Lower lobe of right lung (tissue), 2 donors: ENCODE measurements around the gene CHCT1. TPM values are rescaled to one million over a fixed set of nuclear protein-coding genes. Genes with fewer than 3 reads are reported as not detected.
A peak's percentile ranks its signal among the peaks of the same experiment; 100 is the strongest.

Source experiments
- ATAC-seq, 2 donors: fragments of 200-7000 bp; cut with Tn5 transposase; one replicate each; pipeline ENCODE4 v1.9.1; 2020 to 2022; ENCODE audit warnings: mild to moderate bottlenecking in 2 of 2, moderate library complexity in 2 of 2
- DNase-seq: peaks from one replicate; pipeline ENCODE4 v3.0.0-alpha.2; 2020
- H3K27ac ChIP-seq: fragments of 200-600 bp; one replicate; pipeline ENCODE4 v1.8.0; 2022
- H3K27me3 ChIP-seq: fragments of 200-600 bp; one replicate; pipeline ENCODE4 v1.8.0; 2022; ENCODE audit warnings: low read depth
- H3K36me3 ChIP-seq: fragments of 200-600 bp; one replicate; pipeline ENCODE4 v1.8.0; 2022; ENCODE audit warnings: mild to moderate bottlenecking
- H3K4me1 ChIP-seq: fragments of 200-600 bp; one replicate; pipeline ENCODE4 v1.8.0; 2022
- H3K4me3 ChIP-seq: fragments of 200-600 bp; one replicate; pipeline ENCODE4 v1.8.0; 2022; ENCODE audit warnings: mild to moderate bottlenecking
- H3K9me3 ChIP-seq: fragments of 200-600 bp; one replicate; pipeline ENCODE4 v1.8.0; 2022
- intact Hi-C: fragments of 100-400 bp; cut with DNase I; formaldehyde crosslinking; loops from one replicate; pipeline ENCODE4 v1.11.0; 2022
- total RNA-seq: library from RNA; stranded (reverse); fragmentation: NEBNext Ultra II Directional; extraction: Animal tissue kit (Norgen Biotek cat#: 25700); gene quantifications from one replicate; pipeline ENCODE4 v1.2.1, GENCODE V29; 2021
- TF ChIP-seq, protein P1 (sequence below): fragments of 200-600 bp; IDR thresholded peaks from one replicate; pipeline ENCODE4 v1.8.0; 2022; ENCODE audit warnings: antibody characterized with exemption, mild to moderate bottlenecking
- donor health status: DM: no; HTN: yes; CAD: no; lungs with severe emphysema.

The CHCT1 gene
- total RNA-seq, 1 donor from 2014 or later, result not detected

DNA sequence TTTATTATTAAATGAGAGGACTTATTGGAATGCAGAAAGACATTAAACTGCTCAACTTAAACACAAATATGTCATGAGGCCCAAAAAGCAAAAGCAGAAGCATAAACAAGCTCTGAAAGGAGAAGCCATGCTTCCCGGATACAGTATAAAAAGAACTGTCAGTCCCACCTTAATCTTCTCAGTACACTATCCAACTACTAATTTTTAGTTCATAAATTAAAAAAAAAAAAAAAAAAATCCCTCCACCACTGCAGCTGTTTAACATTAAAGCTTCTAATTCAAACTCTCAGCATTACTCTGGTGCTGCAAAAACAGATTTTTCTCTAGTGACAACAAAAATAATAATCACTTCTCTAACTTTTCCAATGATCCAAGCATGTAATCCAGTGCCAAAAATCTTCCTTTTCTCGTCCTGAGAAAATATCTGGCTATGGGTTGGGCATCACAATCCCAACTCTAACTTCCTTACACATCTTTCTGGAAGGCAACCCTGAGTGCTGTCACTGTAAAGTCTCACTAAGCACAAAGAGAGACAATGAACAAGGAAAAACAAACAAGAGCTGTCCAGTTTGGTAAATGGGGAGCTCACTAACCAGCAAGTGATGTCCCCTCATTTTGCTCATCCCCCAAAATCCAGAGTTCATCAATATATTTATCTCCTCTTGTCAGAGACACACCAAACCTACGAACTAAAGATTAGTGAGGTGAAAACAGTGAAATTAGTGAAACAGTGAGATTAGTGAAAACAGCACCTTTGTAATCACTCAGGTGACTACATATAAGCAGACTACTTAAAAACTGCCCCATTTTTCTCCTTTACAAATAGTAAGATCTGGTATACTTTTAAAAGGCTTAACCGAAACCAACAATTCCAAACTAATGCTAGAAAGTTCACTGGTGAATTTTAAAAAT lies 35.9 kb upstream of the CHCT1 start:
- Histone ChIP-seq H3K36me3 (no peaks in the 10 kb centered on the region), H3K27me3 (no peaks in the 10 kb centered on the region), H3K27ac (no peak overlapping the region), H3K9me3 (no peaks in the 10 kb centered on the region), H3K4me1 (peaks cover 81% of the 10 kb centered on the region), H3K4me3 (no peak overlapping the region)
- intact Hi-C loops, result no loop called here
- ATAC-seq (no peak), DNase-seq (no peak)
- TF ChIP-seq, protein P1, sequence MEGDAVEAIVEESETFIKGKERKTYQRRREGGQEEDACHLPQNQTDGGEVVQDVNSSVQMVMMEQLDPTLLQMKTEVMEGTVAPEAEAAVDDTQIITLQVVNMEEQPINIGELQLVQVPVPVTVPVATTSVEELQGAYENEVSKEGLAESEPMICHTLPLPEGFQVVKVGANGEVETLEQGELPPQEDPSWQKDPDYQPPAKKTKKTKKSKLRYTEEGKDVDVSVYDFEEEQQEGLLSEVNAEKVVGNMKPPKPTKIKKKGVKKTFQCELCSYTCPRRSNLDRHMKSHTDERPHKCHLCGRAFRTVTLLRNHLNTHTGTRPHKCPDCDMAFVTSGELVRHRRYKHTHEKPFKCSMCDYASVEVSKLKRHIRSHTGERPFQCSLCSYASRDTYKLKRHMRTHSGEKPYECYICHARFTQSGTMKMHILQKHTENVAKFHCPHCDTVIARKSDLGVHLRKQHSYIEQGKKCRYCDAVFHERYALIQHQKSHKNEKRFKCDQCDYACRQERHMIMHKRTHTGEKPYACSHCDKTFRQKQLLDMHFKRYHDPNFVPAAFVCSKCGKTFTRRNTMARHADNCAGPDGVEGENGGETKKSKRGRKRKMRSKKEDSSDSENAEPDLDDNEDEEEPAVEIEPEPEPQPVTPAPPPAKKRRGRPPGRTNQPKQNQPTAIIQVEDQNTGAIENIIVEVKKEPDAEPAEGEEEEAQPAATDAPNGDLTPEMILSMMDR, result no peak

DNA sequence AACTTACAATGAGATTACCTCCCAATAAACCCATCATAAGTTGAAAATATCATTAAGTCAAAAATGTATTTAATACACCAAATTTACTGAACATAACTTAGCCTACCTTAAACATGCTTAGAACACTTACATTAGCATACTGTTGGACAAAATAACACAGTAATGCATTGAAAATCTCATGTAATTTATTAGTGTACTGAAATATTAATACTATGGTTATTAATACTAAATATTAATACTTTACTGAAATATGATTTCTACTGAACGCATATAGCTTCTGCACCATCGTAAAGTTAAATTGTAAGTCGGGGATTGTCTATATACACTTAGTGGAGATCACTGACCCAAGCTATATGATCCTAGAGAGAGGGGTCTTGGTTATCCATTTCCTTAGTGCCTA lies 34.6 kb upstream of the CHCT1 start:
- TF ChIP-seq, protein P1, result no peak
- ATAC-seq (no peak), DNase-seq (no peak)
- H3K36me3 ChIP-seq, result no peaks in the 10 kb centered on the region
- no peaks in the 10 kb centered on the region for H3K27me3 ChIP-seq
- intact Hi-C loops, result no loop called here
- no peaks in the 10 kb centered on the region for H3K9me3 ChIP-seq
- H3K4me1 ChIP-seq, result peaks cover 81% of the 10 kb centered on the region
- H3K27ac ChIP-seq, result no peak overlapping the region
- H3K4me3 ChIP-seq, result no peak overlapping the region

DNA sequence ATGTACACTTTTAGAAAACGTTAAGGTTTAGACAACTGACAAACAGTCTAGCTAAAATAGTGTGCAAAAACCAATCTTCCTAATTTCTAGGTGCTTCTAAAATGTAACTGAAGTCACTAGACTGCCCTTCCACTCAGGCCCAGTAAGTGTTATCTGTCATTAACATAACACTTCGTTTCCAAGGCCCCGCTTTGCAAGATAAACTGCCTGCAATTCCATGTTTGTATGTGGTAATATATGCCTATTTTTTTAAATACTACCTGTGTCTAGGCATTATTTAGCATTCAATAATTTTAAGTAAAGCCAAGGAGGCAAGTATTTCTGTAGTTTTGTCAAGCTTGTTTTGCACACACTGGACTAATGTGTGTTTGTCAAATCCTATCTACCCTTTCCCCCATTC lies 33.5 kb upstream of the CHCT1 start:
- TF ChIP-seq, protein P1, result no peak
- no peaks in the 10 kb centered on the region for H3K36me3 ChIP-seq
- peaks cover 84% of the 10 kb centered on the region for H3K4me1 ChIP-seq
- DNase-seq (no peak), ATAC-seq (no peak)
- intact Hi-C loops, result no loop called here
- H3K4me3 ChIP-seq, result no peak overlapping the region
- no peak overlapping the region for H3K27ac ChIP-seq
- H3K9me3 ChIP-seq, result no peaks in the 10 kb centered on the region
- H3K27me3 ChIP-seq, result no peaks in the 10 kb centered on the region

DNA sequence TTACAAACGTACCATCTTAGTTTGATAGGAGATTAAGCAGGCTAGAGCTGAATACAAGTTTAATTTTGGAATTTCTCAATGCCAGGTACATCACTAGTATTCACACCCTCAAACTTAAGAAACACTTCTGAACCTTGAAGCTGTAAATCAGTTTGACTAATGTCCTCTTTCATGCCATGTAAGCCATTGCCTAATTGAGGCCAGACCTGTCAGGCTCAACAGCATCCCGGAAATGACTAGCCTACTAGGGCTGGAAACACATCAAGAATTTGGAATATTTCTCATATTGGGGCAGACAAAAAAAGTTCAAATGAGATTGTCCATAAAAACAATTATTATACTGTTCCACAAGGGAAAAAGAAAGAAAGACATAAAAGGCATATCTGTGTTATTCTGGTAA lies 32.1 kb upstream of the CHCT1 start:
- Histone ChIP-seq H3K4me3 (peak overlapping the region; percentile 75), H3K9me3 (no peaks in the 10 kb centered on the region), H3K36me3 (no peaks in the 10 kb centered on the region), H3K27me3 (no peaks in the 10 kb centered on the region), H3K4me1 (peaks cover 80% of the 10 kb centered on the region), H3K27ac (peak overlapping the region; percentile 93)
- intact Hi-C loops, result no loop called here
- ATAC-seq, result no peak
- TF ChIP-seq, protein P1, result no peak
- no peak for DNase-seq

DNA sequence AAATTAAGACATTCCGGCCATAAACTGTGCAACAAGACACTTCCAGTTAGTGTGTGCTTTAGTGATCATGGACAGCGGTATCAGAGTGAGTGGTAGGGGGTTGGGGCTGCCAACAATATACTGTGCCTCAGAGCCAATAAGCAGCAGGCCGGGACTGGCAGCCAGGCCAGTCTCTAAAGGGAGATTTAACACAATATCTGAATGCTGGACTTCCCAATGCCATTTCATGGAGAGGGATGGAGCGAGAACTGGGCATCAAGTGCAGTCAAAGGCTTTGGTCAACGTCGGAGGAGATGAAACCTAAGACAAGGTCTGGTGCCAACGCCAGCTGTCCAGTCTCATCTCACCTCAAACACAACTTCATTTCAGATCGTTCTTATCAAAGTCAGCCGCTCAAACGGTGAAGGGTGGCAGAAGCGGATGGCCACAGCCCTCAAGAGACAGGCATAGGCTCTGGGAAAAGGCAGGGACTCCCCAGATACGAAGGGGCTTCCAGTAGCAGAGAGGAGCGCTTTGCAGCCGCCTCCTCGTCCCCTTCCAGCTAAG lies 31.3 kb upstream of the CHCT1 start:
- intact Hi-C loops, result no loop called here
- Histone ChIP-seq H3K27ac (peak overlapping the region; percentile 93), H3K4me3 (peak overlapping the region; percentile 75), H3K27me3 (no peaks in the 10 kb centered on the region), H3K4me1 (peaks cover 72% of the 10 kb centered on the region), H3K36me3 (no peaks in the 10 kb centered on the region), H3K9me3 (no peaks in the 10 kb centered on the region)
- DNase-seq (peak; percentile 52), ATAC-seq (peak in 1 of 2 donors; percentile 5)
- TF ChIP-seq, protein P1, result no peak
